Brain microvascular endothelial cell (primary cell): Measurements from ENCODE around the gene ZNF740.

ENCODE experiments used
- DNase-seq: peaks from one replicate; pipeline ENCODE4 v3.0.0-alpha.2; 2020
- H3K27ac ChIP-seq: fragments of 250-450 bp; sonication (Bioruptor Pico); 2 replicates; pipeline ENCODE4 v1.5.1; 2020; ENCODE audit warnings: mild to moderate bottlenecking, moderate library complexity
- H3K27me3 ChIP-seq: fragments of 250-450 bp; sonication (Bioruptor Pico); replicated peaks from 2 replicates; pipeline ENCODE4 v1.5.1; 2020; ENCODE audit warnings: mild to moderate bottlenecking
- H3K36me3 ChIP-seq: fragments of 250-450 bp; sonication (Bioruptor Pico); replicated peaks from 2 replicates; pipeline ENCODE4 v1.5.1; 2020; ENCODE audit warnings: mild to moderate bottlenecking
- H3K4me3 ChIP-seq: 2 replicates; pipeline ENCODE4 v1.5.1; 2011; ENCODE audit warnings: low read depth, mild to moderate bottlenecking, control low read depth, low read length, moderate library complexity
- CTCF ChIP-seq: IDR thresholded peaks from 2 replicates; pipeline ENCODE4 v1.5.1; 2011; ENCODE audit warnings: low read depth, mild to moderate bottlenecking, moderate library complexity, low read length, control low read depth, inconsistent platforms; ENCODE audit errors: missing control alignments
- in situ Hi-C: cut with HindIII; loops from 2 replicates; pipeline ENCODE4 v1.10.0; 2017; ENCODE audit warnings: low sequenced_read_pairs, low pct_ligation_motif_present

ZNF740 gene

GRCh38 chr12:53215497-53215896 lies 35.0 kb downstream of the ZNF740 start:
- TF ChIP-seq CTCF, result no peak
- DNase-seq, result no peak
- in situ Hi-C loops, result no loop called here
- no peaks in the 10 kb centered on the region for H3K27me3 ChIP-seq
- peaks cover 41% of the 10 kb centered on the region for H3K36me3 ChIP-seq
- no peak overlapping the region for H3K4me3 ChIP-seq
- no peak overlapping the region for H3K27ac ChIP-seq

DNA sequence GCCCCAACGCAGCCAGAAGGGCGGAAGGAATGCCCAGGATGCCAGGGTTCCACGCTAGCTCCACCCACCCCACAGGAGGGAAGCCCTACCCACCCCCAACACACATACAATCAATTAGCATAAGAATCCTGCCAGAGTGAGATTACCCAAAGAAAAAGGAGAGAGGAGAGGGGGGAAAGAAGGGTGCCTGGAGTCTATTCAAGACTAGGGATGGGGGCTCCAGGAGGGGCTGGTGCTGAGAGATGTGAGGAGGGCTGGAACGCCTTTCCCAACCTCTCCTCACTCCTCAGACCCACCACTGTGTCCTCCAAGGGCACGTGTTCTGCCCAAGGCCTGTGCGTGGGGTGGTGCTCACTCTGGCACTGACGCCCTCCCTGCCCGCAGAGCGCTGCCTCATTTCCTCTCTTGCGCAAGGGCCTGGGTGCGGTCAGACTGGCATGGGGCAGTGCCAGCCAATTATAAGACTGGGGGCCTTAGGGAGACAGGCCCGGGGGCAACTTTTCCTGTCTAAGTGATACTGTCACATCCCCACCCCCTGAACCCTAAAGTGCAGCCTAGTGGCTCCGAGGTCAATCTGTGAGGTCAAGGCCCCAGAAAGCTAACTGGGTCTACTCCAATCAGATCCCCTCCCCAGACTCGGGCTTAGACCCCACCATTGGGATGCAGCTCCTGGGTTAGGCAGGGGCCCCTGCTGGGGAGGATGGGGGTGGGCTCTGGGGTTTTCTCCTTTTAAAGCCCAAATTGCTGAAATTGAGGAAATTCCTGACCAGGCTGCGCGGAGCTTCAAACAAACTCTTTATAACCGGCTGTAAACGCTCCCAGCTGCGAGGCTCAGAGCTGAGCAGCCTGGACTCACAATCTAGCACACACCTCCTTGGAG lies 36.8 kb downstream of the ZNF740 start:
- no peak overlapping the region for H3K4me3 ChIP-seq
- no peak overlapping the region for H3K27ac ChIP-seq
- DNase-seq, result no peak
- in situ Hi-C loops, result no loop called here
- no peak for TF ChIP-seq CTCF
- no peaks in the 10 kb centered on the region for H3K27me3 ChIP-seq
- H3K36me3 ChIP-seq, result peaks cover 24% of the 10 kb centered on the region

- in situ Hi-C loops, result no loop called here
- TF ChIP-seq CTCF, result no peak
- no peaks in the 10 kb centered on the region for H3K27me3 ChIP-seq
- peak; percentile 20 for DNase-seq
- H3K4me3 ChIP-seq, result peak overlapping the region; percentile 85
- no peak overlapping the region for H3K27ac ChIP-seq
- H3K36me3 ChIP-seq, result peaks cover 18% of the 10 kb centered on the region
Observed at GRCh38 chr12:53217931-53218307, 37.4 kb downstream of the ZNF740 start.

DNA sequence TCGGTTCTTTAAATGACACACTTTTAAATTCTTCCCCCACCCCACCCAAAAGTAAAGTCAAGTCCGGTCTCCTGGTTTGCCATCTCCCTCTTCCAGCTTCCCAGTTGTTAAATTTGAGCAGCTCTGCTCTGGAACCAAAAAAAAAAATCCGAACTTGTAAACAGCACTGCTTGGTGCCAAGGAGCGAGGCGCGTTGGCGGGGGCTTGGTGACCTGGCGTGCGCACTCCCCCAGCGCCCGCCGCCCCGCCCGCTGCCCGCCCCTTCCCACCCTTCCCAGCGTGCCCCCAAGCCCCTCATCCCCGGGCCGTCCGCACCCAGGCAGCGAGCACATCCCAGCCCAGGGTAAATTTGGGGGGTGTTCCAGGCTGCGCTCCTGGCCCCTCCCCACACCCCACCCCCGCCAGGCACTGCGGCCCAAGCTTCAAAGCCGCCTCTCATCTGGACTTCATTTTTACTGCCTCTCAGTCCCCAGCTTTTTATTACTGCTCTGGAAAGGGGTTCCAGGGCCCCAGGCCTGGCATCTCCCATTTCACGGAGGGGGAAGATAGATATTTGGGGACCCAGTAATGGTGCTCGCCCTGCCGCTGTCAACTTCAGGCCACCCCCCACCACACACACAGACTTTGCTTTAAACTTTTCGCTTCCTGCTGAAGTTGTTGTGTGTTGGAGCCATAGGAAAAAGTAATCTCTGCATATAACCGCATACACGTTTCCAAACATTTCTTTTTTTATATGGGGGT lies 38.2 kb downstream of the ZNF740 start:
- in situ Hi-C loops, result no loop called here
- DNase-seq, result no peak
- Histone ChIP-seq H3K27ac (peak overlapping the region; percentile 71), H3K36me3 (peaks cover 11% of the 10 kb centered on the region), H3K27me3 (no peaks in the 10 kb centered on the region), H3K4me3 (peak overlapping the region; percentile 85)
- TF ChIP-seq CTCF, result no peak

DNA sequence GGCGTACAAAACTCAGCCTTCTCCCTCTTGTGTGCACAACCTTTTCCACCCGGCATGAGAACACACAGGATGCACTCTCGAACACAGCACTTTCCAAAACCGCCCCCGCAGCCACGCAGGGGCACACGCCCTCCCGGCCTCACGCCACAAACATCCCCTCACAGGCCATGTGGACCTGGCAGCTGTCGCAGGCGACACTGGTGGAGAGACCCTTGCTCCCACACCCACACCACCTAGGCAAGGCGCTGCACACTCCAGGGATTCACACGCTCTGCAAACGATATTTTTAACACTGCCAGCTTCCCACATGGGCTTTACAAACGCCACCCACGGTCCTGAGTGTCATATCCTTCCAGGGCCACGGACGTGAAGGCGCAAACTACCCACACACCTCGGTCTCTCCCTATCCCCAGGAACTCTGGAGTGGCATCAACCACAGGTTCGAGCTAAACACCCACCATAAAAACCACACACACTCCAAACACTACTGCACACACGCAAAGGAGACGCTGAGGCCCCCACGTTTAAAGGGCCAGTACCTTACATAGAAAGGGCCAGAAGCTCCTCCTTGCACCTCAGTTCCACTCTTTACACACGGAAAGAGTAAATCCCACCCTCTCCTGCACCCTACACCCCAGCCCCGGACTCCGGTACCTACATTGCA lies 38.9 kb downstream of the ZNF740 start:
- Histone ChIP-seq H3K4me3 (peak overlapping the region; percentile 85), H3K36me3 (peaks cover 4% of the 10 kb centered on the region), H3K27ac (peak overlapping the region; percentile 71), H3K27me3 (no peaks in the 10 kb centered on the region)
- peak; percentile 52 for DNase-seq
- no peak for TF ChIP-seq CTCF
- in situ Hi-C loops, result no loop called here
